SJCRH30 (cell line): ENCODE measurements around the gene C1orf105. TPM values are rescaled to one million over a fixed set of nuclear protein-coding genes. Genes with fewer than 3 reads are reported as not detected.

Source experiments
- DNase-seq, 2 experiments: peaks; one replicate each; pipeline ENCODE4 v3.0.0-alpha.2; 2015 to 2020
- H3K27ac ChIP-seq: fragments of 250-450 bp; sonication (Bioruptor Pico); 2 replicates; pipeline ENCODE4 v1.5.1; 2020; ENCODE audit warnings: mild to moderate bottlenecking, moderate library complexity
- H3K27me3 ChIP-seq: fragments of 250-450 bp; sonication (Bioruptor Pico); 2 replicates; pipeline ENCODE4 v1.5.1; 2020; ENCODE audit warnings: mild to moderate bottlenecking, moderate library complexity
- H3K36me3 ChIP-seq: fragments of 250-450 bp; sonication (Bioruptor Pico); 2 replicates; pipeline ENCODE4 v1.5.1; 2020; ENCODE audit warnings: mild to moderate bottlenecking, moderate library complexity
- H3K4me1 ChIP-seq: fragments of 250-450 bp; sonication (Bioruptor Pico); 2 replicates; pipeline ENCODE4 v1.5.1; 2020; ENCODE audit warnings: mild to moderate bottlenecking, moderate library complexity
- H3K4me3 ChIP-seq: fragments of 250-450 bp; sonication (Bioruptor Pico); 2 replicates; pipeline ENCODE4 v1.5.1; 2020; ENCODE audit warnings: mild to moderate bottlenecking, moderate library complexity
- H3K9me3 ChIP-seq: fragments of 250-450 bp; sonication (Bioruptor Pico); replicated peaks from 2 replicates; pipeline ENCODE4 v1.5.1; 2020; ENCODE audit warnings: mild to moderate bottlenecking, moderate library complexity
- total RNA-seq: library from RNA; depleted of rRNA; stranded (reverse); fragments of >200 nt; shearing (Covaris generic); gene quantifications from 2 replicates; pipeline ENCODE4 v1.2.3, GENCODE V29; 2014; rRNA removed

C1orf105 gene
- total RNA-seq, 1 experiment from 2014 or later, result 21.0 TPM

DNA sequence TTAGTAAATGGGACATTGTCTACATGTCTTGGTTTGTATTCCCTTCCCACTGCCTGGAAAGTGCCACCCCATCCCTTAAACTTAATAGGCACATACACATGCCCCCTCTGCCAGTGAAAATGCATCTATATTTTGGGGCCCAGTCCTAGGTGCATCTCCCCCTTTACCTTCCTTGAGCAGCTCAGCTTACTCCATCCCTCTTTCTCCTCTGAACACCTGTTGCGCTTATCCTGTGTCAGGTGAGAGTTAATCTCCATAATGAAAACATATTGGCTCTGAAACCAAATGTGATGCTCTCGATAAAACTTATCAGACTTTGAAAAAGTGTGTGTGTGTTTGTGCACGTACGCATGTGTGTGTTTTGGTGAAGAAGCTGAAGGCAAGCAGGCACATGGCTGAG is 97.1 kb downstream of the C1orf105 start:
- Histone ChIP-seq H3K27me3 (no peaks in the 10 kb centered on the region), H3K9me3 (no peaks in the 10 kb centered on the region; the same call in 1 of the 2 replicates), H3K4me1 (peaks cover 4% of the 10 kb centered on the region; the same call in 1 of the 2 replicates), H3K36me3 (no peaks in the 10 kb centered on the region), H3K27ac (no peak overlapping the region), H3K4me3 (no peak overlapping the region)
- DNase-seq, result no peak

Other genes with a start within 250 kb of the C1orf105 start
- gene PIGC, start 23.4 kb downstream of the C1orf105 start, total RNA-seq, result 26.1 and 26.6 TPM in 2 replicates
- gene SUCO, start 112.5 kb downstream of the C1orf105 start, total RNA-seq, result 35.2 and 43.5 TPM in 2 replicates
- not detected in 2 replicates for gene FASLG, start 238.4 kb downstream of the C1orf105 start, total RNA-seq